Measurements from ENCODE around the gene ZNF689. TPM values are rescaled to one million over a fixed set of nuclear protein-coding genes. Genes with fewer than 3 reads are reported as not detected.
"Not testable (repeated sequence)": the region's sequence is repeated elsewhere in the genome, so short reads cannot be mapped to it uniquely, and the experiment has no call there.

Gene ZNF689
- total RNA-seq, 1 experiment from 2014 or later = 21.1 TPM

DNA sequence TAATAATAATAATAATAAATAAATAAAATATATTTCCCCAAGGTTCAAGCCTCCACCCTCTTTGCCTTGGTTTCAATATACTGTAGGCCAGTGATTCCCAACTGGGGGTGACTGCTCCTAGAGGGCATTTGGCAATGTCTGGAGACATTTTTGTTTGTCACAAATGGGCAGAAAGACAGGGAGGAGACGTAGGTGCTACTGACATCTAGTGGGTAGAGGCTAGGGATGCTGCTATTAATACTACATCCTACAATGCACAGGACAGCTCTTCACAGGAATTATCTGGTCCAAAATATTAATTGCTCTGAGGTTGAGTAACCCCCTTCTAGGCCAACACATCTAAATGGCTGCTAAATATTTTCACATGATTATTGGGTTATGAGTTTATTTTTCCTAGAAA, 27.8 kb upstream of the ZNF689 start:
- DNase-seq = no peak
- H3K9me3 ChIP-seq (ENCODE audit: control insufficient read depth, low read depth, low read length) = no peaks in the 10 kb centered on the region
- no peak overlapping the region for H3K56ac ChIP-seq (ENCODE audit: insufficient read length, low read depth, low read length)
- H3K27ac ChIP-seq (ENCODE audit: insufficient read length, low read depth, low read length) = no peak overlapping the region
- no peak overlapping the region for H3K4ac ChIP-seq (ENCODE audit: low read depth, low read length)
- H4K91ac ChIP-seq (ENCODE audit: insufficient read length, low read depth, low read length) = no peak overlapping the region
- H3K27me3 Mint-ChIP-seq (ENCODE audit: low read depth) = peaks cover 15% of the 10 kb centered on the region
- H2AK5ac ChIP-seq (ENCODE audit: insufficient read length, low read length) = no peak overlapping the region
- no peak overlapping the region for H2AFZ ChIP-seq (ENCODE audit: low read length)
- H3K9ac ChIP-seq (ENCODE audit: extremely low read depth, insufficient read length, low read length) = no peak overlapping the region
- H2BK12ac ChIP-seq (ENCODE audit: insufficient read length, low read depth, low read length) = no peak overlapping the region
- H3K27ac Mint-ChIP-seq = no peak overlapping the region; a peak in 1 of 7 replicates
- H2BK20ac ChIP-seq (ENCODE audit: low read depth, low read length, poor library complexity, severe bottlenecking) = no peak overlapping the region
- H2BK5ac ChIP-seq (ENCODE audit: insufficient read length, low read length) = no peak overlapping the region
- no CpG with 5 or more reads among the region's 1 CpG for WGBS (ENCODE audit: extremely low coverage, insufficient read length, low lambda C conversion rate)
- H3T11ph ChIP-seq (ENCODE audit: low read length) = no peak overlapping the region
- no peak overlapping the region for H3K4me2 ChIP-seq (ENCODE audit: insufficient read depth, insufficient read length, low read length)
- H3K36me3 Mint-ChIP-seq (ENCODE audit: insufficient read depth in 1 of 3, low read depth in 3 of 3) = no peaks in the 10 kb centered on the region; a peak in 1 of 7 replicates
- H4K8ac ChIP-seq (replicated peaks; ENCODE audit: insufficient read length, low read depth, low read length) = no peak overlapping the region
- TF ChIP-seq, protein P1, sequence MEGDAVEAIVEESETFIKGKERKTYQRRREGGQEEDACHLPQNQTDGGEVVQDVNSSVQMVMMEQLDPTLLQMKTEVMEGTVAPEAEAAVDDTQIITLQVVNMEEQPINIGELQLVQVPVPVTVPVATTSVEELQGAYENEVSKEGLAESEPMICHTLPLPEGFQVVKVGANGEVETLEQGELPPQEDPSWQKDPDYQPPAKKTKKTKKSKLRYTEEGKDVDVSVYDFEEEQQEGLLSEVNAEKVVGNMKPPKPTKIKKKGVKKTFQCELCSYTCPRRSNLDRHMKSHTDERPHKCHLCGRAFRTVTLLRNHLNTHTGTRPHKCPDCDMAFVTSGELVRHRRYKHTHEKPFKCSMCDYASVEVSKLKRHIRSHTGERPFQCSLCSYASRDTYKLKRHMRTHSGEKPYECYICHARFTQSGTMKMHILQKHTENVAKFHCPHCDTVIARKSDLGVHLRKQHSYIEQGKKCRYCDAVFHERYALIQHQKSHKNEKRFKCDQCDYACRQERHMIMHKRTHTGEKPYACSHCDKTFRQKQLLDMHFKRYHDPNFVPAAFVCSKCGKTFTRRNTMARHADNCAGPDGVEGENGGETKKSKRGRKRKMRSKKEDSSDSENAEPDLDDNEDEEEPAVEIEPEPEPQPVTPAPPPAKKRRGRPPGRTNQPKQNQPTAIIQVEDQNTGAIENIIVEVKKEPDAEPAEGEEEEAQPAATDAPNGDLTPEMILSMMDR (conservative IDR thresholded peaks at IDR 0.05) = peak; percentile 66
- H3K23ac ChIP-seq (ENCODE audit: insufficient read length, low read depth, low read length) = no peak overlapping the region
- no peak overlapping the region; a peak in 1 of 5 replicates for H3K4me3 Mint-ChIP-seq
- no peak overlapping the region for H3K14ac ChIP-seq (ENCODE audit: insufficient read depth, low read length)
- peaks cover 8% of the 10 kb centered on the region in 2 experiments for H3K4me1 Mint-ChIP-seq
- H3K79me2 ChIP-seq (ENCODE audit: insufficient read depth, low read length) = no peaks in the 10 kb centered on the region
- H4K20me1 ChIP-seq (ENCODE audit: control insufficient read depth, insufficient read depth, insufficient read length) = no peaks in the 10 kb centered on the region
- no peak overlapping the region for H4K5ac ChIP-seq (ENCODE audit: insufficient read length, low read depth, low read length)
- no peaks in the 10 kb centered on the region for H3K79me1 ChIP-seq (ENCODE audit: insufficient read depth, low read depth, low read length, poor library complexity, severe bottlenecking)
- no peaks in the 10 kb centered on the region for H3K23me2 ChIP-seq (ENCODE audit: insufficient read length, low read depth, low read length, poor library complexity, severe bottlenecking)
- H3K27me3 ChIP-seq (ENCODE audit: insufficient read depth, low read length) = no peaks in the 10 kb centered on the region
- no peak overlapping the region for H3K18ac ChIP-seq (ENCODE audit: insufficient read length, low read depth, low read length)
- H3K9me3 Mint-ChIP-seq = no peaks in the 10 kb centered on the region
- H2BK15ac ChIP-seq (ENCODE audit: low read depth, low read length) = no peak overlapping the region
- H2BK120ac ChIP-seq (ENCODE audit: low read depth, low read length, poor library complexity, severe bottlenecking) = no peak overlapping the region
- H3K4me1 ChIP-seq (ENCODE audit: insufficient read depth, low read length) = no peaks in the 10 kb centered on the region

DNA sequence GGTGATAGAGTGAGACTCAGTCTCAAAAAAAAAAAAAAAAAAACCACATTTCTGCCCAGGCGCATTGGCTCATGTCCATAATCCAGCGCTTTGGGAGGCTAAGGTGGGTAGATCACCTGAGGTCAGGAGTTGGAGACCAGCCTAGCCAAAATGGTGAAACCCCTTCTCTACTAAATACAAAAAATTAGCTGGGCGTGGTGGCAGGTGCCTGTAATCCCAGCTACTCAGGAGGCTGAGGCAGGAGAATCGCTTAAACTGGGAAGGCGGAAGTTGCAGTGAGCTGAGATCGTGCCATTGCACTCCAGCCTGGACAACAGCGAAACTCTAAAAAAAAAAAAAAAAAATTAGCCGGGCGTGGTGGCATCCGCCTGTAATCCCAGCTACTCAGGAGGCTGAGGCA, 26.9 kb upstream of the ZNF689 start:
- no CpG with 5 or more reads among the region's 10 CpGs for WGBS (ENCODE audit: extremely low coverage, insufficient read length, low lambda C conversion rate)
- H3K4me1 Mint-ChIP-seq; H2BK120ac ChIP-seq (ENCODE audit: low read depth, low read length, poor library complexity, severe bottlenecking); H3K14ac ChIP-seq (ENCODE audit: insufficient read depth, low read length); H2BK12ac ChIP-seq (ENCODE audit: insufficient read length, low read depth, low read length); H2BK15ac ChIP-seq (ENCODE audit: low read depth, low read length); H3K79me2 ChIP-seq (ENCODE audit: insufficient read depth, low read length); H3K23ac ChIP-seq (ENCODE audit: insufficient read length, low read depth, low read length); H2BK20ac ChIP-seq (ENCODE audit: low read depth, low read length, poor library complexity, severe bottlenecking); DNase-seq; H3K4ac ChIP-seq (ENCODE audit: low read depth, low read length); H3T11ph ChIP-seq (ENCODE audit: low read length); H3K9me3 ChIP-seq (ENCODE audit: control insufficient read depth, low read depth, low read length); H3K27me3 ChIP-seq (ENCODE audit: insufficient read depth, low read length); H3K18ac ChIP-seq (ENCODE audit: insufficient read length, low read depth, low read length); H3K4me1 ChIP-seq (ENCODE audit: insufficient read depth, low read length); H3K4me2 ChIP-seq (ENCODE audit: insufficient read depth, insufficient read length, low read length); H2AK5ac ChIP-seq (ENCODE audit: insufficient read length, low read length); H3K23me2 ChIP-seq (ENCODE audit: insufficient read length, low read depth, low read length, poor library complexity, severe bottlenecking); H3K27ac Mint-ChIP-seq; H4K8ac ChIP-seq (replicated peaks; ENCODE audit: insufficient read length, low read depth, low read length); H4K5ac ChIP-seq (ENCODE audit: insufficient read length, low read depth, low read length); H4K91ac ChIP-seq (ENCODE audit: insufficient read length, low read depth, low read length); H4K20me1 ChIP-seq (ENCODE audit: control insufficient read depth, insufficient read depth, insufficient read length); H3K36me3 Mint-ChIP-seq (ENCODE audit: insufficient read depth in 1 of 3, low read depth in 3 of 3); H3K27ac ChIP-seq (ENCODE audit: insufficient read length, low read depth, low read length); H3K9ac ChIP-seq (ENCODE audit: extremely low read depth, insufficient read length, low read length); H2AFZ ChIP-seq (ENCODE audit: low read length); H3K4me3 Mint-ChIP-seq; H3K79me1 ChIP-seq (ENCODE audit: insufficient read depth, low read depth, low read length, poor library complexity, severe bottlenecking); H3K9me3 Mint-ChIP-seq; H3K56ac ChIP-seq (ENCODE audit: insufficient read length, low read depth, low read length); H2BK5ac ChIP-seq (ENCODE audit: insufficient read length, low read length): not testable (repeated sequence)
- H3K27me3 Mint-ChIP-seq (ENCODE audit: low read depth) = peaks cover 15% of the 10 kb centered on the region

Data from H9 (cell line).